Effector CD4-positive, alpha-beta T cell (primary cell): ENCODE measurements around the gene ACTR5.
"Not testable (repeated sequence)": the region's sequence is repeated elsewhere in the genome, so short reads cannot be mapped to it uniquely, and the experiment has no call there.

ENCODE experiments used
- DNase-seq: peaks from one replicate; pipeline ENCODE4 v3.0.0-alpha.2; 2020

Gene ACTR5

GRCh38 chr20:38769376-38770295 lies 21.4 kb downstream of the ACTR5 start:
- DNase-seq, result no peak

GRCh38 chr20:38770546-38770945 lies 22.3 kb downstream of the ACTR5 start:
- no peak for DNase-seq

- DNase-seq, result no peak
These were observed 22.7 kb downstream of the ACTR5 start for GRCh38 chr20:38770970-38771369.

- no peak for DNase-seq
These were observed 23.4 kb downstream of the ACTR5 start for GRCh38 chr20:38771621-38772020.

DNA sequence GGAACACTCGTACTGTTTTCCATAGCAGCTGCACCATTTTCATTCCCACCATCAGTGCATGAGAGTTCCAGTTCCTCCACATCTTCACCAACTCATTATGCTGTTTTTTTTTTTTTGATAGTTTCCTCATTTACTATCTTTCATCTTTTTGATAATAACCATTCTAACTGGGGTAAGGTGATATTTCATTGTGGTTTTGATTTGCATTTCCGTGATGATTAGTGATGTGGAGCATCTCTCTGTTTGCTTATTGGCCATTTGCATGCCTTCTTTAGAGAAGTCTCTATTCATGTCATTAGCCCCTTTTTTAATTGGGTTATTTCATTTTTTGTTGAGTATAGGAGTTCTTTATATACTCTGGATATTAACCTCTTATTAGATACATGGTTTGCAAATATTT lies 25.9 kb downstream of the ACTR5 start:
- DNase-seq, result no peak

DNA sequence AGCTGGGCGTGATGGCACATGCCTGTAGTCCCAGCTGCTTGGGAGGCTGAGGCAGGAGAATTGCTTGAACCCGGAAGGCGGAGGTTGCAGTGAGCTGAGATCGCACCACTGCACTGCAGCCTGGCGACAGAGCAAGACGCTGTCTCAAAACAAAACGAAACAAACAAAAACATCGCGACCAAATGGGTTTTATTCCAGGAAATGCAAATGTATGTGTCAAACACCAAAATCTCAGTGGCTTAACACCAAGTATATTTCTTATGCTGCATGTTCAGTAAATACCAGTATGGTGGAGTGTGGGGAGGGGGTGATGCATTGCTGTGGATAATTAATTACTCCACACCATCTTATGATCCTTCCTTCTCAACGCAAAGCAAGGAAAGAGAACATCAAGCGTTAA lies 28.1 kb downstream of the ACTR5 start:
- DNase-seq, result no peak

- no peak for DNase-seq
These were observed 31.2 kb downstream of the ACTR5 start for GRCh38 chr20:38779247-38780097.

DNA sequence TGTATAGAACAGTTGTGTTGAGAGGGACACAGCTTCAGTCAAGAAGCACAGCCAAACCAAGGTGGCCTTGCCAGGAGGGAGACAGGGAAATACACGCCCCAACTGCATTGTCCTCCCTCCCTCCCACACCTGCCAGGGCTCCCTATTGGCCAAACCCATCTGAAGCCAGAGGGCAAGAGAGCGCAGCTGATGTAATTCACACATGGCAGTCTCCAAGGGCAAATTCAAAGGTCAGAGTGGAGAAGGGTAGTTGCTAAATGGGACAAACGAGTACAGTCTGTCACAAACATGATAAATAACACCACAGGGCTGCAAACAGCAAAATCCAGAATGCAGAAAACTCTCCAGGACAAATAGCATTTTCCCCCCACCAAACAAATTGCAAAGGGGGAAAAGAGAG lies 34.0 kb downstream of the ACTR5 start:
- no peak for DNase-seq

GRCh38 chr20:38787870-38788269 lies 39.6 kb downstream of the ACTR5 start:
- DNase-seq, result no peak

- no peak for DNase-seq
These were observed 41.4 kb downstream of the ACTR5 start for GRCh38 chr20:38789503-38790199.

GRCh38 chr20:38790200-38791053 lies 42.2 kb downstream of the ACTR5 start:
- DNase-seq, result no peak

DNA sequence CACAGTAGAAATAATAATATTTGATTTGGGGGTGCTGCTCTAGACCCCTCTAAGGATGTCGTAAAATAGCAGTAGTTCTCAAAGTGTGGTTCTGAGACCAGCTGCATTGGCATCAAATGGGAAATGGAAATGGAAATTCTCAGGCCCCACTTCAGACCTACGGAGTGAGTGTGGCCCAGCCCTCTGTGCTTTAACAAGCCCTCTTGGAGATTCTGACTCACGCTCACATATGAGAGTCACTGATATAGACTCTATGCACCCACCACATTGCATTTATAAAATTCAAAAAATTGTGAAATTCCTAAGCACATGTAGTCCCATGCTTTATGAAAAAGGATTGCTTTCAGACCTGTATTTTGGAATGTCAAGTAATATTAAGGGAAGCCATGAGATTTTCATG lies 43.0 kb downstream of the ACTR5 start:
- DNase-seq, result no peak

DNA sequence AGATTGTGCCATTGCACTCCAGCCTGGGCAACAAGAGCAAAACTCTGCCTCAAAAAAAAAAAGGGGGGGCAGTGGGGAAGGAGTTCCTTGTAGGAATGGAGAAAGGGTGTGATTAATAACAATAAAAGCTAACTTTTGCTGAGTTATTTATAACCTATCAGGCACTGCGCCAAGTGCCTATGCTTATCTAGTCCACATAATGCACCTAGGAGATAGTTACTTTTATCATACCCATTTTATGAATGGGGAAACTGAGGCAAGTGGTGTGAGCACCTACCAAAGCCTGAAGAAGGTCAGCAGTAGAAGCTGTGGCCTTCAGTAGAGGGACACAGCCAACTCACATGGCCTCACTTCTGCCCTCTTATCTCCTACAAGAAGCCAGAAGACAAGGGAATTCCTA lies 43.7 kb downstream of the ACTR5 start:
- DNase-seq, result no peak

- not testable (repeated sequence) for DNase-seq
These were observed 45.8 kb downstream of the ACTR5 start for GRCh38 chr20:38794057-38794456.

- no peak for DNase-seq
These were observed 50.0 kb downstream of the ACTR5 start for GRCh38 chr20:38798266-38798665.

GRCh38 chr20:38799203-38799602 lies 50.9 kb downstream of the ACTR5 start:
- DNase-seq, result no peak

DNA sequence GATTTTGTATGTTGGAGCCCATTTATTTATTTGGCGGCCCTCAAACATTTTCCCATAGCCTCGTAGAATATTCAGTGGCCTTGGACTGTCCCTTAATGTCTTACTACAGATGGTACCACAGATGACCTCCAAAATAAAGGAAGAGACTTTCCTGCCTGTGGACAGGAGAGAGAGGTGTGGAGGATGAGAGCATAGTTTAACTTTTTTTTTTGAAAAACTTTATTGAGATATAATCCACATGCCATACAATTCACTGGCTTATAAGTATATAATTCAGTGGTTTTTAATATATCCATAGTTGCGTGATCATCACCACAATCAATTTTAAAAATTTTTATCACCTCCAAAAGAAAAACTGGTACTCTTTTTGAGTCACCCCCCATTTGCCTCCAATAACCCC lies 52.6 kb downstream of the ACTR5 start:
- no peak for DNase-seq

DNA sequence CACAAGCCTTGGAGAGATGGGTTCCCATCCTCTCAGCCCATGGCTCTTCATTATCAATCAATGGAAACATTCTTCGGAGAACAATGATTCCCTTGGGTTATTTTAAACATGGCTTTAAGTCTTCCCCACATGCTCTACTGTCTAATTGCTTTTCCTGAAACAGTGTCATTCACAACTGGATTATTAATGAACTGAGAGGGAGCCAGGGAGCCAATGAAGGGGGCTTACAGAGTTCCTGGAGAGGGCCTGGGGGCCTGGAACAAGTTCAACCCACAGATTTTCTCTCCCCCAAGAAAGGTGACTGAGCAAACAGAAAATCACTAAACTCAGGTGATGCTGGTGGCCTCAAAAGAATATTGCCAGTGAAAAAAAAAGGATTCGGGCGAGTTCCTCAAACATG lies 56.0 kb downstream of the ACTR5 start:
- no peak for DNase-seq

DNA sequence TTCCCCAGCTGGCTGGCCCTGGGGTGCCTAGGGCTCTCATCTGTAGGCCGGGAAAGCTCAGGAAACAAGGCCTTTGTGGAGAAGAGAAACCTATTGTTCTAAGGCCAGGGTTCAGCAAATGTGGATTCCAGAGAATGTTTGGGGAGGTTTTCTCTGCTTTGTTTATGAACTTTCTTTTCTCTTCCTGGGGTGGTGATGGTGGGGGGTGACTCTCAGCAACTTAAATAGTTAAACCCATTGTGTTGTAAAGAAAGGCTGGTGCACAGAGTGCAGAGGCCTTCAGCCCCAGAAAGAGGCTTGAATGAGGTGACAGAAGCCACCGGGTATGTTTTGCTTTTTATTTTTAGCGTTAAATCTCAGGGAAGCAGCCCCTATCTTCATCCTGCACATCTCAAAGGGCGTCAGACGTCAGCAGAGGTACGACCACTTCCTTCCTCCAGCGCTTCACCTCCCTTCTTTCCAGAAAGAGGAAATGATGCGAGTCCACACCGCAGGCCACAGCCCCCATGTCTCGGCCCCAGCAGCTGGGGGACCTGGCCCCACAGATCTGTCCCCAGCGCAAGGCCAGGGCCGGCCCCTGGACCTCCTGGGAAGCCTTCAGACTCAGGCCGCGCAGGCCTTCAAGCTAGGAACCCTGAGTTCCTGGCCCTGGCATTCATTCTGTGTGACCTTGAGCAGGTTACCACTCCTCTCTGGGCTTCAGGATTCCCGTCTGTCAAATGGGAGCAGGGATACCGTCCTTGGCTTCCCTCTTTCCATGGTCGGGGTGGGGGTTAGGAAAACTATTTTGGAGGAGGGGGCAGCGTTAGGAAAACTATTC lies 56.6 kb downstream of the ACTR5 start:
- DNase-seq, result peak; percentile 75

GRCh38 chr20:38805502-38805957 lies 57.3 kb downstream of the ACTR5 start, which contains the start of gene PPP1R16B:
TSS of gene PPP1R16B (plus strand) at chr20:38805697. CDS start at chr20:38835926, 30,229 bp downstream.
- peak; percentile 67 for DNase-seq
